HG02763 (cell line): ENCODE measurements around the gene SIM1.

Source experiments
- ATAC-seq: cut with Tn5 transposase; IDR thresholded peaks from one replicate; pipeline ENCODE4 v1.9.1; 2021; ENCODE audit warnings: mild to moderate bottlenecking, moderate library complexity; ENCODE audit not compliant: unreplicated experiment

Gene SIM1

GRCh38 chr6:100464903-100465700 lies at the start of gene SIM1:
TSS of gene SIM1 (minus strand) at chr6:100464921. CDS start at chr6:100463468, 1,453 bp downstream.
- peak; percentile 38 for ATAC-seq

GRCh38 chr6:100512203-100512862 lies 47.6 kb upstream of the SIM1 start:
- no peak for ATAC-seq

GRCh38 chr6:100509101-100509500 lies 44.4 kb upstream of the SIM1 start:
- no peak for ATAC-seq

DNA sequence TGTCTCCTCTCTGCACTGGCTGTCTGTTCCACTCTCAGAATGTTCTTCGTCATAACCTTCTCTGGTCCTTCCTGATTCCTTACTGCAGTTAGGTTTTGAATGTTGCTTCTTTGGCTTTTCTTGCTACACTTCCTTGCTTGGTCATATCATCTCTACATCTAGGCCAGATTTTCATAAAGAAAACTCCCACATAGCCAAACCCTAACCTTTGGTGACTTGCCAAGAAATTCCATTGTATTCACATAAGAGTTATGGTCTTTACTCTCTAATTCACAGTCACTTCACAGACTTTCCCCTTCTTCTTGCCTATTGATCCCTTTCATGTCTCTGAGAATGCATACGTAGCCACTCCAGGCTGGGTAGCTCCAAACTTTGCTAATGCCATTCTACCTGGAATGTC lies 41.9 kb upstream of the SIM1 start:
- ATAC-seq: no peak

DNA sequence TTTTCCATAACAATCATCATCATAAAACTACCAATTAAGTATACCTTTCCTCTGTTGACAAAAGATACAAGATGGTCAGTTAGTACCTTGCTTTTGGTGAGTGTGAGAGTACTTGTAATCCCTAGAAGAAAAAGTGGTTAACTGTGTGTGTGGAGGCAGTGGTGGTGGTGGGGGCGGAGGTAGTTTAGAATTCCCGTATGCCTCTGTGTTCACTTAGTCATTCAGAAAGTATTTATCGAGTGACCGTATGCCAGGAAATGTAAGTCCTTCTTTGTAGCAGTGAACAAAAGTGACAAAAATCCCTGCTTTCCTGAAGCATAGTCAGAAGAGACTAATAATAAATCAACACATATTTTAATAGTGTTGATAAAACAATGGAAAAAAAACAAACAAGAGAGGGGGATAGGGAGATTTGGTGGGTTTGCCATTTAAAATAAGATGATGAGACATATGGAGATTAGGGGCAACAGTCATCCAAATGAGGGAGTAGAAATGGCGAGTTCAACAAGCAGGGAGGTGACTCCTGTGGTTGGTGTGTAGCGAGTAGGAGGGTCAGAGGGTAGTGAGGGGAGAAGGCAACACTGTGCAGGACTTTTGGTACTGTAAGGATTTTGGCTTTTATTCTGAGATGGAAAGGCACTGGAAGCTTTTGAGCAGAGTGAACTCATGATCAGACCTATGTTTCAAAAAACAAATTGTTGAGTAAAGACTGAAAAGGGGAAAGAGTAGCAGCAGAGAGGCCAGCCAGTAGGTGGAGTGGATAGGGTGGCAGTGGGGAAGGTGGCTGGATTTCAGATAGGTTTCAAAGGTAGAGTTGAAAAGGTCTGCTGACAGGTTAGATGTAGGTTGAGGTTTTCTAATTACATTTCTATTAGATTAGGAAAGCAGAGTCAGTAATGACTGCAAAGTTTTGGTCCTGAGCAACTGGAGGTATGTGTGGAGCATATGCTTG lies 40.3 kb upstream of the SIM1 start:
- peak; percentile 49 for ATAC-seq

- no peak for ATAC-seq
Observed at GRCh38 chr6:100503043-100503705, 38.5 kb upstream of the SIM1 start.

DNA sequence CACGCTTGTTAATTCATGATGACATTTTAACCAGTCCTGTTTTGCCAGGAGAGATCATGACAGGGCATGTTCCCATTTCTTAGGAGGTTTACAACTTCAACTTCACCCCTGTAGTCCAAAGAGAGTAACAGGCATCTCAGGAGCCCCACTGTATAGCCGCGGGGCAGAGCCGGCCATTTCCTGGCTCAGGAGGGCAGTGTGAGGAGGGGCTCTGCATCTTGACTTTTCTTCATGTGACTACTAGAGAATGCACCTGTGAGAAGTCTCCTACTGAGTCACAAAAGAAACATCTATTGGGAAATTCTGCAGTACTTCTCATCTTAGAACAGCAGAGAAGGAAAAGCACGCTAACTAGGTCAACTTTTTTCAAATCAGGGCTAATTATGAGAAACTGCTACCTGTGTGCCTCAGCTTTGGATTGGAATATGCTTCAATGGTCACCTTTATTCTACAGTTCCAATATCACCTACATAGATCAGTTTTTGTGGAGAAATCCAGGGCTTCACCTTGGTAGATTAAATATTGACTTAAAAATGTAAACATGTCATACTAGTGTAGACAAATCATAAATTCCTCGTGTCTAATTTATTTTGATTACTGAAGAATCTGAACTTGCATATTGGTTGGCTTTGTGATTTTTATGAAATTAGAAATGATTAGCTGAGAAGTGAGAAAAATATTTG lies 28.6 kb upstream of the SIM1 start:
- ATAC-seq: no peak

DNA sequence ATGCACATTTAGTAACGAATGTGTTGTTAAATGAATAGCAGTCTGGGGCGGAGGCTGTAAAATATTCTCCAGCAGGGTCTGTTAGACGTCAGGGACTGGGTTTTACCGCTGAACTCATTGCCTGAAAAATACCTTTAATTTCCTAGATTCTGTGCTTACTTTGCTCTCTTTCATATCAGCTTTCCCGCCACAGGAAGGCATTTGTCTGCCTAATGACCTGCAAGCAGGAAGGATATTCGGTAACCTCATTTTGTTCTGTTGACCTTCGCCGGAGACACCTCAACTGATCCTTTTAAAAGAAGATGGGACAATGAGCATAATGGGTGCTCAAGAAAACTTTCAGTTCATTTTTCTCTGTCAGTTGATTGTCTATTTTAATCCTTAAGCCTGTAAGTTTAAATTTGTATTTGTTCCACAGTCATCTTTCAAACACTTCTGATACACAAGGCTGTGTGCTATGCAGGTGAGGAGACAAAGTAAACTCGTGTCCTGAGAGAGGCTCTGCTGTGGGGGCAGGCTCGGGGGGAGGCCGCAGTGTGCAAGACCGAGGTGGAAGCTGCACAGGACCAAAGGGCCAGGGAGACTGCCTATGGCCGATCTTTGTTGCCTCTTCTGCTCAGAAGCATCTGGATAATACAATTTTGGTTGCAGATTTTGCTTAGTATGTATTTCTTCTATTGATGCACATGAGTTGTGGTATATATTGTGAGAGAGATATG lies 27.4 kb upstream of the SIM1 start:
- no peak for ATAC-seq

- ATAC-seq: no peak
Observed at GRCh38 chr6:100490065-100490464, 25.3 kb upstream of the SIM1 start.

- ATAC-seq: no peak
Observed at GRCh38 chr6:100488244-100488643, 23.5 kb upstream of the SIM1 start.

- ATAC-seq: no peak
Observed at GRCh38 chr6:100487638-100488037, 22.9 kb upstream of the SIM1 start.

DNA sequence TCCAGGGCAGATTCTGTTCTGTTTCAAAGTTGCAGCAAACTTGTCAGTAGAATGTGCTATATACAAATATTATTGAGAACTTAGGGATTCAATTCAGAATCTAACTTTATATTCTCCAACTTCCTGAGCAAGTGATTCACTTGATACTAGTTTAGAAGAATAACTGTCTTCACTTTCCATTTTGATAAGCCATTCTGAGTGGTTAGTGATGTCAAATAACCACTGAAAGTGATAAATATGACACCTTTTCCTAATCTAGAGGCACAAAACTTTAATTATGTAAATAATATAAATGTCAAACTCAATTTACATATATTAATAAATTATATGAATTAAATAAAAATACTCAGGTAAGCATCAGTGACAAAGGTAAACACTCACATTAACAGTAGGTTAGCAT lies 20.5 kb upstream of the SIM1 start:
- no peak for ATAC-seq

DNA sequence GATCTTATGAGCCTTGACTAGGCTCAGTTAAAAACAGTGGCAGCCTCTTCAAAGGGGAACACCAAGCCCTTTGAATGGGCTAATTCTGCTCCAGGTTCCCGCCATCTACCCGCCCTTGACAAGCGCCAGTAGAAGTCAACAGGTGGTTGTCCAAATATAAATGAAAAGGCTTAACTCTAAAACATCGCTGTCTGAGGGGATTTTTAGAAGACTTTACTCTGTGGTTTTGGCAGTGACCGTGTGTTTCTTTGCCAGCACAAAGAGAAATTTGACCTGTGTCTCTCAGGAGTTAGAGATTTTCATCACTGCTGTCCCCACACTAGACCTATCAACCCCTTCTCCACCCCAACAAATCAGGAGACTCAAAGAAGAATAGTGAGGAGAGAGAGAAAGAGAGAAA lies 19.8 kb upstream of the SIM1 start:
- ATAC-seq: peak; percentile 49

- ATAC-seq: no peak
Observed at GRCh38 chr6:100482698-100483097, 18.0 kb upstream of the SIM1 start.

DNA sequence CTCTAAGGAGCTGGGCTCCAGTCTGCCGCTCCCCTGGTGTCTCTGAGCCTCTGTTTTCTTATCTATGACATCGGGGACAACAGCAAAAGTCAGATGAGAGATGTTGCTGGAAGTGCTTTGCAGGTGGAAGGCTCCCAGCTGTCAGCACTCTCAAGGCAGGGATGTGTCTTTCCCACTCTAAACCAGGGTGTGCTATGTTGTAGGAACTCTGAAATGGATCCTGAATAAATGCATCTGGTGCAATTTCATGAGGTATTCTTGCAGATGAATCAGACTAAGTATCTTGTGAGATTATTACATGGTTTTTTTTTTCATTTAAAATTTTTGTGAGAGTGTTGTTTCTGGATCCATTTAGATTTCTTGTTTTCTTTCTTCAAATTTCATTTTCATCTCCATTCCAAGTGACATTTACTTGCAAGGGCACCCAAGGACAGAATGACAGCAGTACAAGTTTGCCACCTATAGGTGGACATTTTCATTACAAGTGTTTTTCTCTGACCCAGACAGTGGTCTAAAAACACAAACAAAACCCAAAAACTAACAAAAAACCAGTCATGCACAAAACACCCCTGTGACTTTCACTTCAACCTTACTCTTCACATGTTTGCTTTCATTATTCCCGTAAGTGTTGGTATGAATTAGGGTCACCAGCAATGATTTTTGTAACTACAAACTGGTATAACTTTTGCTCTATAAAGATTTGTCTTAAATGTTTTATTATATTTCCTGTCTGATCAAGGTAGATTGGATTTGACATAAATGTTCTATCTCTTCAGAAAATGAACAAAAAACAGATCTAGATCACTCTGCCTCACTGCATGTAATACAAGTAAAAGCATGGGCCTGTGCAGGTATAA lies 14.7 kb upstream of the SIM1 start:
- ATAC-seq: peak; percentile 43

GRCh38 chr6:100475554-100476320 lies 11.0 kb upstream of the SIM1 start:
- ATAC-seq: peak; percentile 75

DNA sequence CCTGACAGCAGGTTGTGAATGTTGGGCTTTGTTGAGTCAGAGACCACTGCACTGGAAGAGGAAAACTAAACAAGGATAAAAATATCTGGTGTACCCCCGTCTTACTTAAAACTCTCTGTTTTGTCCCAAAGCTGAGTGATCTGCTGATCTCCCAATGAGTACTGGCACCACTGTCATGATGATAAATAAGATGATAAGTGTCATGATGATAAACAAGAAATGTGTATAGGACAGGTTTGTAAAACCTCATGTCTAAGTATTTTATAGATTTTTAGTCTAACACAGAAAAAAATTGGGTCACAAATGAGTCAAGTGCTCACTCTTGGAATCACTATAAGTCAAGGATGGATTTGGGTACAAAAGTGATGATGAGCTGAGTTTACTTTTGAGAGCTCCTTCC lies 8.5 kb upstream of the SIM1 start:
- no peak for ATAC-seq

DNA sequence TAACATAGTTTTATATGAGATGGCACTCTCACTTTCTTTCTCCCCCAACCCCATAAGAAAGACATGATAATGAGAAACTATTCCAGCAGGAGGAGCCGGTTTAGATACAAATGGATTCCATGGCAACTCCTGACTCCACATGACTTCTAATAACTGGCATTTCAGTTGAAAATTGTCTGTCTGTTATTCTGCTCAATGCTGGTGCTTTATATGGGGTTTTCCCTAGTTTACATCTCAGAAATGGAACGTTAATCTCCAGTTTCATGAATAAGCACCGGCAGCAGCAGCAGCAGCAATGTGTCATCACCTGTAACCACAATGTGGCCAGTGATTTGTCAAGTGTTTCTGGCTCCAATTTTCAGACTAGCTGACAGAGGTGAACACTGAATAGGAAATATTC lies 8.0 kb upstream of the SIM1 start:
- peak; percentile 89 for ATAC-seq
